Pulmonary artery endothelial cell (primary cell): ENCODE results near the gene HRAS. TPM values are rescaled to one million over a fixed set of nuclear protein-coding genes. Genes with fewer than 3 reads are reported as not detected.
A peak's percentile ranks its signal among the peaks of the same experiment; 100 is the strongest.
"Not testable (repeated sequence)": the region's sequence is repeated elsewhere in the genome, so short reads cannot be mapped to it uniquely, and the experiment has no call there.

Experiments used
- DNase-seq: peaks from one replicate; pipeline ENCODE4 v3.0.0-alpha.2; 2011; ENCODE audit warnings: low read depth, low spot score
- total RNA-seq: library from RNA; depleted of rRNA; stranded (reverse); fragments of >200 nt; gene quantifications from 2 replicates; pipeline ENCODE4 v1.2.3, GENCODE V29; 2014

Gene HRAS
- 77.7 and 91.6 TPM in 2 replicates for total RNA-seq

- DNase-seq, result peak; percentile 80
These were observed at the start of gene HRAS for GRCh38 chr11:535519-536454. HRAS (minus strand) TSS chr11:535576.

GRCh38 chr11:584287-584686, 48.9 kb upstream of the HRAS start:
- DNase-seq, result no peak

GRCh38 chr11:581752-582151, 46.4 kb upstream of the HRAS start:
- no peak for DNase-seq

DNA sequence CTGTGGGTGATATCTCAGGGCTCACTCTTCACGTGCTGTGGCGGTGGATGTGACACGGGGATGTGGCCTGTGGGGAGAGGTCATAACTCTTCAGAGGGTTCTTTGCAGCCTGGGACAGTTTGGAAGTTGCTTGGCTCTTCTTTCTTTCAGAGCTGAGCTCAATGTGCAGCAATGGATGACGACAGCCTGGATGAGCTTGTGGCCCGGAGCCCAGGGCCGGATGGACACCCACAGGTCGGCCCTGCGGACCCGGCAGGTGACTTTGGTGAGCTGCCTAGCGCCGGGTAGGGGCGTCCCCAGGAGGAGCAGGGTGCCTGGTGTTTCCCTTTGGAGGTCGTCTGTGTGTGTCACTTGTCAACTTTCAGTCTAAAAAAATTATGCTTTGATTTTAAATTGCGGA, 46.0 kb upstream of the HRAS start:
- no peak for DNase-seq

DNA sequence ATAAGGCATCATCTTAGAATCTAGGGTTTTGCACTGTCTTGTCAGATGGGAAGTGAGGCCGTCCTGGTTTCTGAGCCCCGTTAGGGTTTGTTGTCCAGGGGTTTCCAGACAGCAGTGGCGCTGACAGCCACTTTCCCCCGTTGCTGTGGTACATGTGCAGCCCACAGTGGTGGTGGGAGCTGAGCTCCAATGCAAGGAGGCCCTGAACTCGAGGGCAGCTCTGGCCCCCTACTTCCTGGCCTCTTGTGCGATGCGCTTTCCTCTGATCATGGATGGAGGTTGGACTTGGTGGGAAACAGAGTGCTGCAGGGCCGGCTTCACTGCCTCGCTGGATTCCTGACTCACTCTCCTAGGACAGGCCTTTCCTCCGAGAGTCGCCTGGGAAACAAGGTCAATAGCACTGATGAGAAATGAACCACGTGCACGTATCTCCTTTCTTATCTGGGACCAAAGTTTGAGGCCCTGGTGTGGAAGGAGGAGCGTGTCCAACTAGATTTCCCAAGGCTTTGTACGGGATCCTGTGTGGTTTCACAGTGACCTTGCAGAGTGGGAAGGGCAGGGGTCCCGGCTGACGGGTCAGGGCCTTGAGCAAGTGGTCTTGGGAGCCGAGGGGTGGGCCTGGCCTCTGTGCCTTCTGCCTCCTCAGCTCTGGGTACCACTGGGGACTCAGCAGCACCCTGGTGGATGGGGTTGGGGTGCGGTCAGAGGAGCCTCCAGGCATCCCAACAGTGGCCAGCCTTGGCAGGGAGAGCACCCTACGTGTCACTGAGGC, 44.6 kb upstream of the HRAS start:
- no peak for DNase-seq

- no peak for DNase-seq
These were observed 43.1 kb upstream of the HRAS start for GRCh38 chr11:578276-579035.

GRCh38 chr11:577611-577894, 42.2 kb upstream of the HRAS start:
- DNase-seq, result no peak

GRCh38 chr11:576811-577610, 41.6 kb upstream of the HRAS start:
- DNase-seq, result no peak

GRCh38 chr11:575996-576768, 40.8 kb upstream of the HRAS start, which contains the start of gene PHRF1:
PHRF1 (plus strand) TSS chr11:576470; CDS start chr11:581513, 5,043 bp downstream.
- DNase-seq, result peak; percentile 77

DNA sequence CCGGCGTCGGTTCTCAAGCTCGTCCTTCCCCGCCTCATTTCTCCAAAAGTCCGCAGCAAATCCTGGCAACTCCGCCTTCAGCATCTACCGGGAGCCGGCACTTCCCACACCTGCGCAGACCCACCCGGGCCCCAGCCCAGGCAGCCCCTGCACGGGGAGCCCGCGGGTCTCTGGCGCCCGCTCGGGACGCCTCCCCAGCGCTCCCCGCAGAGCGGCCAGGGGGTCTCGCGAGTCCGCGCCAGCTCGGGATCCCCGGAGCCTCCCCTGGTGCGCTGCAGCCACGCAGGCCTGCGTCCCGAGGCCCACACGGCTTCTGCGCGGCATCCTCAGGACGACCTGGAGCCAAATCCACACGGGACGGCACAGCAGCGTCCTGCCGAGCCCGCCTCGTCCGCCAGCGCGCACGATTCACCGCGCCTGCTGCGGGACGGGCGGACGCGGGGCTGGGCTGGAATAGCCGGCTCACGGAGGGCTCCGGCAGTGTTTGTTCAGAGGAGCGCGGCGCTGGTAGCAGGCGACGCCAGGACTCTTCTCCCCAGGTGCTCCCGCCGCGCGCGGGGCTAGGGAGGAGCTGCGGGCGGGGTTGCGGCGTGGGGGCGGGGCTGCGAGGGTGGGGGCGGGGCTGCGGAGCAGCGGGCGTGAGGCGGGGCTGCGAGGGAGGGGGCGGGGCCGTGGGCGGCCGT, 40.1 kb upstream of the HRAS start:
- DNase-seq, result no peak

GRCh38 chr11:574632-575312, 39.4 kb upstream of the HRAS start:
- DNase-seq, result no peak

DNA sequence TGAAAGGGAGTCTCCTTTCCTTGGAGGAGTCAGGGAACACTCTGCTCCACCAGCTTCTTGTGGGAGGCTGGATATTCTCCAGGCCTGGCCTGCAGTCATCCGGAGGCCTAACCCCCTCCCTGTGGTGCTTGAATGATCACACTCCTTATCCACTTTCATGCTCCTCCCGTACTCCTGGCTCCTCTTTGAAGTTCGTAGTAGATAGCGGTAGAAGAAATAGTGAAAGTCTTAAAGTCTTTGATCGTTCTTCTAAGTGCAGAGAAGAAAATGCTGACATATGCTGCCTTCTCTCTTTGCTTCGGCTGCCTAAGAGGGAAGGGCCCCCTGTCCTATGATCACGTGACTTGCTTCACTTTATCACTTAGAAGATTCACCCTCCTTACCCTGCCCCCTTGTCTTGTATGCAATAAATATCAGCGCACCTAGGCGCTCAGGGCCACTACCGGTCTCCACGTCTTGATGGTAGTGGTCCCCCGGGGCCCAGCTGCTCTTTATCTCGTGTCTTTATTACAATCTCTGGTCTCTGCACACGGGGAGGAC, 38.7 kb upstream of the HRAS start:
- DNase-seq, result not testable (repeated sequence)

DNA sequence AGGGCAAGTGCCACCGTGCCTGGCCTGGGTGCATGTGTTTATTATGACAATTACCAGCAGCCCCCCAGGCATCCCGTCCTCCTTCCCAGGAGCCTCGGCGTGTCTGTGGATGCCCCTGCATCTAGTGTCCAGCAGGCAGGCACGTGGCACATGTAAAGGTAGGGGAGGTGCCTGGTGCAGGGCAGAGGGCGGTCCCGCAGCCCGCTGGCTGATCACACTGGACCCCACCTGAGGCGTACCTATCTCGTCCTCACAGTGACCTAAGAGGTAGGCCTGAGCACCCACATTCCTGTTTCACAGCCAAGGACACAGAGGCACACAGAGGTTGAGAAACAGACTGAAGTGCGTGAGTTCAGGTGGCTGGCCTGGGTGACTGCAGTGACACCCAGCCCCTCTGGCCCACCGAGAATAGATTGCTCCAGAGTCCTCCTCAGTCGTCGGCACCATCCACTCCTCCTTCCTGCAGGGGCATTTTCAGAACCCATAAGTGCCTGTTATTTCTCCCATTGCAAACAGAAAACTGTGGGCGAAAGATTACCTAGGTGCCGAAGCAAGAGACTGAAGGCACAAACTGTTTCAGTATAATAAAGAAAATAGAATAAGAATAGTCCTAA, 37.9 kb upstream of the HRAS start:
- no peak for DNase-seq

GRCh38 chr11:571802-572185, 36.4 kb upstream of the HRAS start:
- no peak for DNase-seq

DNA sequence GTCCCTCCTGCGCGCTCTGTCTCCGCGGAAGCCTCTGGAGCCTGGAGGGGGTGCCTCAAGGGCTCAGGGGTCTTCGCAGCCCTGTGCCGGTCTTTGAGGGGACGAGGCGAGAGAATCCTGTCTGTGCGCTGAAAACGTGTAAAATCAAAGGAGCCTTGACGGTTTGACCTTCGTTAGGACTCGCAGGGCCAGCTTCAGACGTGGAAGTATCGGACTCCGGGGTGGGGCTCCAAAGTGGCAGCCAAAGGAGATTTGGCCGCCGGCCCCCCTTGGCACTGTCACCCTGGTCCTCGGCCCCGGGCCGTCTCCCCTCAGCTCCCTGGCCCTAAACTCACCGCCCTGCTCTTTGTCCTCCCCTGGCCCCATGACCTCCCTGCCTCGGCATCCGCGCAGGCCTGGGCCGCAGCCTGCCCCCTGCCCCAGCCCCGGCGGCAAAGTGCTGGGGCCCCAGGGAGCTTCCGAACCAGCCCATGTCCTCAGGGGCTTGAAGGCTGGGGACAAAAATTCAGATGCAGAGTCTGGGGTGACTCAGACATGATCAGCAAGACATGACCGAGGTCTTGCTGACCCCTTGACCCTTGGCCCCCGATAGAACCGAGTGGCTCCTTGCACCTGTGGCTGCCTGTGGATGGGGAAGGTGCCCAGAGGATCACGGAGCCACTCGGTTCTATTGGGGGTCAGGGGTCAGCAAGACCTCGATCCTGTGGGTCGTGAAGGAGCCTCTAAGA, 33.9 kb upstream of the HRAS start:
- DNase-seq, result no peak

GRCh38 chr11:568306-569157, 33.2 kb upstream of the HRAS start:
- peak; percentile 56 for DNase-seq
